ENCODE results near the gene MMP21. TPM values are rescaled to one million over a fixed set of nuclear protein-coding genes. Genes with fewer than 3 reads are reported as not detected.

The MMP21 gene
- total and polyA plus RNA-seq, 2 experiments from 2014 or later: not detected

DNA sequence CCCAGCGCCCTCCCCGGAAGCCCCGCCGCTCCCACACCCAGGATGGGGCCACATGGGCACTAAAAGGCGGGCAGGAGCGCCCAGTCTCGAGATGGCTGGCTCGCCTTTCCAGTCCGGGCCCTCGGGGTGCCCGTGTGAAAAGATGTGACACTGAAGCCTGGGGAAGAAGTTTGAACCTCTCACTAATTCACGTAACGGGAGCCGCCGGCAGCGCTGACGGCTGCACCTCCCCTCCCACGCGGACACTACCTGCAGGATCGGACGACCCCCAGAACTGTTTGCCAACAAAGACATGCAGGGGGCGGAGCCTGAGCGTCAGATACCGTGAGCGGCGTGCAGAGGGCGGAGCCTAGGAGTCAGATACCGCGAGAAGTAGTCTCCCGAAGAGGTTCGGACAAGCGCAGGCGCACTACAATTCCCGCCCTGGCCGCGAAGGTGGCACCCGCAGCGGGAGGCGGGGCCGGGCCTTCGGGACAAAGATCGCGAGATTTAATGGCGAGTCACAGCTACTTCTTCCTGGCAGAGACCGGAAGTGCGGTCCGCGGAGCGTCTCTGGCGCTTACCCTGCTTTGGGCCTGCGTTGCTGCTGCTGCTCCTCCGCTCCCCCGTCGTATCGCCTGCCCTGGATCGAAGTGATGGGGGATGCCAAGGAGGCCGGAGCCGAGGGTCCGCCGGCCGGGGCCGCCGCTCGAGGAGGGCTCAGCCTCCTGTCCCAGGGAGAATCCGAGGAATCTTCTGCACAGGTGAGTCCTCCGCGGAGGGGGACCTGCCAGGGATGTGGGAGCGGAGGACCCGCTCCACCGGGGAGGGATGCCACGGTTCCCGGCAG lies 56.2 kb downstream of the MMP21 start, which contains the start of gene EDRF1 (continued):
- TF ChIP-seq, protein P1, sequence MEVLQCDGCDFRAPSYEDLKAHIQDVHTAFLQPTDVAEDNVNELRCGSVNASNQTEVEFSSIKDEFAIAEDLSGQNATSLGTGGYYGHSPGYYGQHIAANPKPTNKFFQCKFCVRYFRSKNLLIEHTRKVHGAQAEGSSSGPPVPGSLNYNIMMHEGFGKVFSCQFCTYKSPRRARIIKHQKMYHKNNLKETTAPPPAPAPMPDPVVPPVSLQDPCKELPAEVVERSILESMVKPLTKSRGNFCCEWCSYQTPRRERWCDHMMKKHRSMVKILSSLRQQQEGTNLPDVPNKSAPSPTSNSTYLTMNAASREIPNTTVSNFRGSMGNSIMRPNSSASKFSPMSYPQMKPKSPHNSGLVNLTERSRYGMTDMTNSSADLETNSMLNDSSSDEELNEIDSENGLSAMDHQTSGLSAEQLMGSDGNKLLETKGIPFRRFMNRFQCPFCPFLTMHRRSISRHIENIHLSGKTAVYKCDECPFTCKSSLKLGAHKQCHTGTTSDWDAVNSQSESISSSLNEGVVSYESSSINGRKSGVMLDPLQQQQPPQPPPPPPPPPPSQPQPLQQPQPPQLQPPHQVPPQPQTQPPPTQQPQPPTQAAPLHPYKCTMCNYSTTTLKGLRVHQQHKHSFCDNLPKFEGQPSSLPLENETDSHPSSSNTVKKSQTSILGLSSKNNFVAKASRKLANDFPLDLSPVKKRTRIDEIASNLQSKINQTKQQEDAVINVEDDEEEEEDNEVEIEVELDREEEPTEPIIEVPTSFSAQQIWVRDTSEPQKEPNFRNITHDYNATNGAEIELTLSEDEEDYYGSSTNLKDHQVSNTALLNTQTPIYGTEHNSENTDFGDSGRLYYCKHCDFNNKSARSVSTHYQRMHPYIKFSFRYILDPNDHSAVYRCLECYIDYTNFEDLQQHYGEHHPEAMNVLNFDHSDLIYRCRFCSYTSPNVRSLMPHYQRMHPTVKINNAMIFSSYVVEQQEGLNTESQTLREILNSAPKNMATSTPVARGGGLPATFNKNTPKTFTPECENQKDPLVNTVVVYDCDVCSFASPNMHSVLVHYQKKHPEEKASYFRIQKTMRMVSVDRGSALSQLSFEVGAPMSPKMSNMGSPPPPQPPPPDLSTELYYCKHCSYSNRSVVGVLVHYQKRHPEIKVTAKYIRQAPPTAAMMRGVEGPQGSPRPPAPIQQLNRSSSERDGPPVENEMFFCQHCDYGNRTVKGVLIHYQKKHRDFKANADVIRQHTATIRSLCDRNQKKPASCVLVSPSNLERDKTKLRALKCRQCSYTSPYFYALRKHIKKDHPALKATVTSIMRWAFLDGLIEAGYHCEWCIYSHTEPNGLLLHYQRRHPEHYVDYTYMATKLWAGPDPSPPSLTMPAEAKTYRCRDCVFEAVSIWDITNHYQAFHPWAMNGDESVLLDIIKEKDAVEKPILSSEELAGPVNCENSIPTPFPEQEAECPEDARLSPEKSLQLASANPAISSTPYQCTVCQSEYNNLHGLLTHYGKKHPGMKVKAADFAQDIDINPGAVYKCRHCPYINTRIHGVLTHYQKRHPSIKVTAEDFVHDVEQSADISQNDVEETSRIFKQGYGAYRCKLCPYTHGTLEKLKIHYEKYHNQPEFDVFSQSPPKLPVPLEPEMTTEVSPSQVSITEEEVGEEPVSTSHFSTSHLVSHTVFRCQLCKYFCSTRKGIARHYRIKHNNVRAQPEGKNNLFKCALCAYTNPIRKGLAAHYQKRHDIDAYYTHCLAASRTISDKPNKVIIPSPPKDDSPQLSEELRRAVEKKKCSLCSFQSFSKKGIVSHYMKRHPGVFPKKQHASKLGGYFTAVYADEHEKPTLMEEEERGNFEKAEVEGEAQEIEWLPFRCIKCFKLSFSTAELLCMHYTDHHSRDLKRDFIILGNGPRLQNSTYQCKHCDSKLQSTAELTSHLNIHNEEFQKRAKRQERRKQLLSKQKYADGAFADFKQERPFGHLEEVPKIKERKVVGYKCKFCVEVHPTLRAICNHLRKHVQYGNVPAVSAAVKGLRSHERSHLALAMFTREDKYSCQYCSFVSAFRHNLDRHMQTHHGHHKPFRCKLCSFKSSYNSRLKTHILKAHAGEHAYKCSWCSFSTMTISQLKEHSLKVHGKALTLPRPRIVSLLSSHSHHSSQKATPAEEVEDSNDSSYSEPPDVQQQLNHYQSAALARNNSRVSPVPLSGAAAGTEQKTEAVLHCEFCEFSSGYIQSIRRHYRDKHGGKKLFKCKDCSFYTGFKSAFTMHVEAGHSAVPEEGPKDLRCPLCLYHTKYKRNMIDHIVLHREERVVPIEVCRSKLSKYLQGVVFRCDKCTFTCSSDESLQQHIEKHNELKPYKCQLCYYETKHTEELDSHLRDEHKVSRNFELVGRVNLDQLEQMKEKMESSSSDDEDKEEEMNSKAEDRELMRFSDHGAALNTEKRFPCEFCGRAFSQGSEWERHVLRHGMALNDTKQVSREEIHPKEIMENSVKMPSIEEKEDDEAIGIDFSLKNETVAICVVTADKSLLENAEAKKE (CRISPR knock-in tag; IDR thresholded peaks at IDR 0.05): no peak
- TF ChIP-seq JUNB (IDR thresholded peaks at IDR 0.05; ENCODE audit: unreplicated experiment) (no peak), NANOG (IDR thresholded peaks at IDR 0.05; ENCODE audit: borderline replicate concordance) (no peak), STAT1 (IDR thresholded peaks at IDR 0.05; ENCODE audit: unreplicated experiment) (no peak), CREB1 (CRISPR knock-in tag; IDR thresholded peaks at IDR 0.05; ENCODE audit: low read depth) (0 out of 2 replicates have a peak, but pooled peaks have one; percentile 38), ZNF114 (CRISPR knock-in tag; IDR thresholded peaks at IDR 0.05) (no peak)
- TF ChIP-seq, protein P2, sequence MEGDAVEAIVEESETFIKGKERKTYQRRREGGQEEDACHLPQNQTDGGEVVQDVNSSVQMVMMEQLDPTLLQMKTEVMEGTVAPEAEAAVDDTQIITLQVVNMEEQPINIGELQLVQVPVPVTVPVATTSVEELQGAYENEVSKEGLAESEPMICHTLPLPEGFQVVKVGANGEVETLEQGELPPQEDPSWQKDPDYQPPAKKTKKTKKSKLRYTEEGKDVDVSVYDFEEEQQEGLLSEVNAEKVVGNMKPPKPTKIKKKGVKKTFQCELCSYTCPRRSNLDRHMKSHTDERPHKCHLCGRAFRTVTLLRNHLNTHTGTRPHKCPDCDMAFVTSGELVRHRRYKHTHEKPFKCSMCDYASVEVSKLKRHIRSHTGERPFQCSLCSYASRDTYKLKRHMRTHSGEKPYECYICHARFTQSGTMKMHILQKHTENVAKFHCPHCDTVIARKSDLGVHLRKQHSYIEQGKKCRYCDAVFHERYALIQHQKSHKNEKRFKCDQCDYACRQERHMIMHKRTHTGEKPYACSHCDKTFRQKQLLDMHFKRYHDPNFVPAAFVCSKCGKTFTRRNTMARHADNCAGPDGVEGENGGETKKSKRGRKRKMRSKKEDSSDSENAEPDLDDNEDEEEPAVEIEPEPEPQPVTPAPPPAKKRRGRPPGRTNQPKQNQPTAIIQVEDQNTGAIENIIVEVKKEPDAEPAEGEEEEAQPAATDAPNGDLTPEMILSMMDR (conservative IDR thresholded peaks at IDR 0.05; ENCODE audit: low read depth in 2 of 2): no peak
- TF ChIP-seq, protein P3, sequence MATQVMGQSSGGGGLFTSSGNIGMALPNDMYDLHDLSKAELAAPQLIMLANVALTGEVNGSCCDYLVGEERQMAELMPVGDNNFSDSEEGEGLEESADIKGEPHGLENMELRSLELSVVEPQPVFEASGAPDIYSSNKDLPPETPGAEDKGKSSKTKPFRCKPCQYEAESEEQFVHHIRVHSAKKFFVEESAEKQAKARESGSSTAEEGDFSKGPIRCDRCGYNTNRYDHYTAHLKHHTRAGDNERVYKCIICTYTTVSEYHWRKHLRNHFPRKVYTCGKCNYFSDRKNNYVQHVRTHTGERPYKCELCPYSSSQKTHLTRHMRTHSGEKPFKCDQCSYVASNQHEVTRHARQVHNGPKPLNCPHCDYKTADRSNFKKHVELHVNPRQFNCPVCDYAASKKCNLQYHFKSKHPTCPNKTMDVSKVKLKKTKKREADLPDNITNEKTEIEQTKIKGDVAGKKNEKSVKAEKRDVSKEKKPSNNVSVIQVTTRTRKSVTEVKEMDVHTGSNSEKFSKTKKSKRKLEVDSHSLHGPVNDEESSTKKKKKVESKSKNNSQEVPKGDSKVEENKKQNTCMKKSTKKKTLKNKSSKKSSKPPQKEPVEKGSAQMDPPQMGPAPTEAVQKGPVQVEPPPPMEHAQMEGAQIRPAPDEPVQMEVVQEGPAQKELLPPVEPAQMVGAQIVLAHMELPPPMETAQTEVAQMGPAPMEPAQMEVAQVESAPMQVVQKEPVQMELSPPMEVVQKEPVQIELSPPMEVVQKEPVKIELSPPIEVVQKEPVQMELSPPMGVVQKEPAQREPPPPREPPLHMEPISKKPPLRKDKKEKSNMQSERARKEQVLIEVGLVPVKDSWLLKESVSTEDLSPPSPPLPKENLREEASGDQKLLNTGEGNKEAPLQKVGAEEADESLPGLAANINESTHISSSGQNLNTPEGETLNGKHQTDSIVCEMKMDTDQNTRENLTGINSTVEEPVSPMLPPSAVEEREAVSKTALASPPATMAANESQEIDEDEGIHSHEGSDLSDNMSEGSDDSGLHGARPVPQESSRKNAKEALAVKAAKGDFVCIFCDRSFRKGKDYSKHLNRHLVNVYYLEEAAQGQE (IDR thresholded peaks at IDR 0.05; ENCODE audit: unreplicated experiment): no peak

MicroRNAs within 50 kb of the gene (microRNA counts, 767-probe panel; counts per million panel counts)
- not detected for microRNA hsa-miR-4484

Small RNA genes within 50 kb of the gene (microRNA-seq; reads per million reads assigned to microRNA genes)
- gene MIR4484: not detected

Small RNA genes within 50 kb of the gene (small RNA-seq; reads per million reads assigned to genes)
- not detected for gene MIR4484 (ENCODE audit: low replicate concordance)

Other genes with a start within 250 kb of the MMP21 start
- not detected in 2 replicates for gene TEX36, start 92.7 kb downstream of the MMP21 start, total RNA-seq (2014; rRNA removed; shearing (Covaris generic))
- not detected in 2 replicates for gene TEX36, start 92.7 kb downstream of the MMP21 start, polyA plus RNA-seq (2016; fragmentation: Nextera tagmentation; extraction: Ambion mirVana)
- gene EDRF1, start 56.1 kb downstream of the MMP21 start, total RNA-seq (2014; rRNA removed; shearing (Covaris generic)): 44.7 and 48.8 TPM in 2 replicates
- gene EDRF1, start 56.1 kb downstream of the MMP21 start, polyA plus RNA-seq (2016; fragmentation: Nextera tagmentation; extraction: Ambion mirVana): 20.1 and 25.0 TPM in 2 replicates
- gene UROS, start 47.4 kb upstream of the MMP21 start, total RNA-seq (2014; rRNA removed; shearing (Covaris generic)): 43.4 and 47.1 TPM in 2 replicates
- gene UROS, start 47.4 kb upstream of the MMP21 start, polyA plus RNA-seq (2016; fragmentation: Nextera tagmentation; extraction: Ambion mirVana): 39.0 and 41.3 TPM in 2 replicates
- 91.1 and 98.6 TPM in 2 replicates for gene BCCIP, start 47.7 kb upstream of the MMP21 start, total RNA-seq (2014; rRNA removed; shearing (Covaris generic))
- 189 and 214 TPM in 2 replicates for gene BCCIP, start 47.7 kb upstream of the MMP21 start, polyA plus RNA-seq (2016; fragmentation: Nextera tagmentation; extraction: Ambion mirVana)
- gene DHX32, start 105.5 kb upstream of the MMP21 start, total RNA-seq (2014; rRNA removed; shearing (Covaris generic)): 21.3 and 21.6 TPM in 2 replicates
- 7.2 and 9.5 TPM in 2 replicates for gene DHX32, start 105.5 kb upstream of the MMP21 start, polyA plus RNA-seq (2016; fragmentation: Nextera tagmentation; extraction: Ambion mirVana)
- 0.69 TPM in 1 of 2 replicates, not detected in the other for gene FANK1, start 120.7 kb upstream of the MMP21 start, total RNA-seq (2014; rRNA removed; shearing (Covaris generic))
- gene FANK1, start 120.7 kb upstream of the MMP21 start, polyA plus RNA-seq (2016; fragmentation: Nextera tagmentation; extraction: Ambion mirVana): 0.37 and 0.56 TPM in 2 replicates